ENCODE measurements around the gene SMIM9.

The SMIM9 gene

DNA sequence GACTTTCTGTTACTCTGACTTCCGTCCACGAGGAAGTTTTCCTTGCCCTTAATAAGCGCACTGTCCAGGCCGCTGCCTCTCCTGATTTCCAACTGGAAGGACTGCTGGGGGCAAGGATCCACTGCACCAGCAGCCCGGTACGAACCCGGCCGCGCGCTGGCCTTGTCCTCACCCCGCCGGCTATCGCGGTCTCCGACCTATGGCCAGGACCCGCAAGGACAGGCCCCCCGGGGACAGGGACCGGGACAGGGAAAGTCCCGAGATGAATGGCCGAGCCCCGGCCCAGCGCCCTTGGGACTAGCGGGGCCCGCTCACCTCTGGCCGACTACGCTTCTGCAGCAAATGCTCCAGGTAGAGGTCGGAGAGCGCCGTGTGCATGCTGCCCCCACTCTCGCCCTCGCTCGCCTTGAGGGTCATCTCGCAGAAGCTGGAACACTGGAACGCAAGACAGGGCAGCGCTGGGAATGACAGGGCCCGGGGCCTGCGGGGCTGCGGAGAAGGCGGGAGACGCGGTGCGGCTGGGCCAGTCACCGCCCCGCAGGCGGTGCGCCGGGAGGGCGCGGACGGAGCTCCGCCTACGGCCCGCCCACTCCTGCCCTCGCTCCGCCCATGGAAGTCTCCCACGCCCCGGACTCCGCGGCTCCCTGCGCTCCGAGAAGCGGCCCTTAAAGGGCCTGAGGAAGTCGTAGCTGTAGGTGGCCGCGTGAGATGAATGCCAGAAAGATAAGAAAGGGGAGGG lies 29.3 kb downstream of the SMIM9 start, which contains the start of gene MPP1:
Gene MPP1 (minus strand): TSS at position 529 of the 739 bp plus-strand sequence. CDS start 112 bp downstream, at position 417.
- POLR2A ChIA-PET: interaction anchor here (0.8 kb wide), 1 partner anchor 43 kb away, joined by 3 read pairs; the partner anchor contains the start of gene DKC1
- TF ChIP-seq, protein P1, sequence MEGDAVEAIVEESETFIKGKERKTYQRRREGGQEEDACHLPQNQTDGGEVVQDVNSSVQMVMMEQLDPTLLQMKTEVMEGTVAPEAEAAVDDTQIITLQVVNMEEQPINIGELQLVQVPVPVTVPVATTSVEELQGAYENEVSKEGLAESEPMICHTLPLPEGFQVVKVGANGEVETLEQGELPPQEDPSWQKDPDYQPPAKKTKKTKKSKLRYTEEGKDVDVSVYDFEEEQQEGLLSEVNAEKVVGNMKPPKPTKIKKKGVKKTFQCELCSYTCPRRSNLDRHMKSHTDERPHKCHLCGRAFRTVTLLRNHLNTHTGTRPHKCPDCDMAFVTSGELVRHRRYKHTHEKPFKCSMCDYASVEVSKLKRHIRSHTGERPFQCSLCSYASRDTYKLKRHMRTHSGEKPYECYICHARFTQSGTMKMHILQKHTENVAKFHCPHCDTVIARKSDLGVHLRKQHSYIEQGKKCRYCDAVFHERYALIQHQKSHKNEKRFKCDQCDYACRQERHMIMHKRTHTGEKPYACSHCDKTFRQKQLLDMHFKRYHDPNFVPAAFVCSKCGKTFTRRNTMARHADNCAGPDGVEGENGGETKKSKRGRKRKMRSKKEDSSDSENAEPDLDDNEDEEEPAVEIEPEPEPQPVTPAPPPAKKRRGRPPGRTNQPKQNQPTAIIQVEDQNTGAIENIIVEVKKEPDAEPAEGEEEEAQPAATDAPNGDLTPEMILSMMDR (IDR thresholded peaks at IDR 0.05; ENCODE audit: control extremely low read depth, extremely low read depth, low read depth, missing control alignments): no peak
- CTCF ChIA-PET: interaction anchor here (1.0 kb wide), 1 partner anchor 26 kb away, joined by 3 read pairs; no protein-coding TSS in a partner anchor
- DNase-seq (ENCODE audit: extremely low spot score): peak; percentile 88

DNA sequence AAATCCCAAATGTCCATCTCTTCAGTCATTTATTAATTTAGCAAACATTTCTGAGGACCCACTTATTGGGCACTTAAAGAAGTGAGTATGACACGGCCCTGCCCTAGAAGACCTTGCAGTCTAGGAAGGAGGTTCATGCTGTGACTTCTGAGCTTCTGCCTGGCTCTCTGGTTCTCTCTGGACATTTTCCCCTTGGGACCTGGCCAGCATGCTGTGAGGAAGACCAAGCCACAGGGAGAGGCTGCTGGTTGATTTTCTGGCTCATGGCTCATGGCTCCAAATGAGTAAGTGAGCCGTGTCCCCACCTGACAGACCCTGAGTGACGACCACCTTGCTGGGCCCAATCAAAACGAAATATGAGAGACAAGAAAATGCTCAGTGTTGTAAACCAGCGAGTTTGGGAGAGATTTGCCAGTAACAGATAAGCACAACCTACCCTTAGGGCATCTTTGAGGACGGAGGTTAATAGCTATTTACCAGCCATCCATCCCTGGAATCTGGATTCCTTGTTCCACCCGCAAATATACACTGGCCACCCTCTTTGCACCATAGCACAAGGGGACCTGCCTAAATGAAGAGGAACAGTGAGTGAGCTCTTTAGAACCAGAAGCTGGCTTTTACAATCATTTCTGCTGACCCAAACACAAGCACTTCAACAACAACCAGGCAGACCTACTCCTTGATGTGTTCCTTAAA lies 30.1 kb downstream of the SMIM9 start:
- TF ChIP-seq, protein P1 (IDR thresholded peaks at IDR 0.05; ENCODE audit: control extremely low read depth, extremely low read depth, low read depth, missing control alignments): no peak
- no peak for DNase-seq (ENCODE audit: extremely low spot score)
- ChIA-PET CTCF (interaction anchor here (1.0 kb wide), 1 partner anchor 26 kb away, joined by 3 read pairs; no protein-coding TSS in a partner anchor), POLR2A (no interaction called here)

DNA sequence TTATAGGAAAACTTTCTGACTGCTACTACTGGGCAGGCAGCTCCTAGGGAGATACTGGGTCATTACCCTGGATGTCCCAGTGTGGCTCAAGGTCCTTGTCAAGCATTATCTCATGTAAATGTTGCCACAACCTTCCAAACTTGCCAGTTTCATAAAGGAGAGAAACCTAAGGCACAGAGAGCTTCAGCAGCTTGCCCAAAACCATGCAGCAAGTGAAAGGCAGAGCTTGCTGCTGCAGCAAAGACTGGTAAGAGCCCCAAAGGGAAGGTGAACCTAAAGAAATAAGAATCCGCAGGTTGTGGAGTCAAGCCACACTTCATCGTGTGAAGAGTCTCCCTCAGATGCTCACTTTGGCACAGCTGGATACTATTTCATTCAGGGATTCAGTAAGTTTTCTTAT lies 31.5 kb downstream of the SMIM9 start:
- CTCF ChIA-PET: no interaction called here
- no peak for DNase-seq (ENCODE audit: extremely low spot score)
- TF ChIP-seq, protein P1 (IDR thresholded peaks at IDR 0.05; ENCODE audit: control extremely low read depth, extremely low read depth, low read depth, missing control alignments): no peak
- POLR2A ChIA-PET: no interaction called here

DNA sequence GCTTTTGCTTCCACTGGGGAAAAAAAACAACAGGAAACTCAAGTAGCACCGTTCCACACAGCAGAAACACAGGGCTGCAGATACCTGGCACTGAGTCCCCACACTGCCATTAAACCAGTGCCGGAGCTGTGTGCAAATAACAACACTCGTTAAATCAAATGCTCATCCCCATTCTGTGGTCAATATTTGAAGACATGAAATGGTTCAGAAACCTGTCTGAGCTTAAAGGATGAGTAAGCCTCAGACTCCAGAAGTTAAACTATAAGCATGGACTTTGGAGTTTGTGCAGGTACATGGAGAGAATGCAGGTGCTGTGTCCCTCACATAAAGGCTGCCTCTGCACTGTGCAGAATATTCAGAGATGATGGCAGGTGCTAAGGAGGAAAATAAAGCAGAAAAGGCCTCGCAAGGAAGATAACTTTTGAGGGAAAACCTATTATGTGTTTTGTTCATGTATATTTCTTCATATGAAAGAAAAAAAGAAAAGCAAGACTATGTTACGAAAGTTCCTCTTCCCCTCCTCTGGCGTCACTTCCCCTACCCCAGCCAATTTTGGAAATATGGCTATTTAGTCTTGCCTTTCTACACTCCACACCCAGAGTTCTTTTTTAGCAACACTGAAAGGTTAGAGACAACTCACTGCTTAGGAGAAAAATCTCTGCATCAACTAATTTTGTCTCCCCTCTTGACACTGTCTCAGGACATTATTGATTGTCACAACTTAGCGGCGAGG lies 33.8 kb downstream of the SMIM9 start:
- TF ChIP-seq, protein P1 (IDR thresholded peaks at IDR 0.05; ENCODE audit: control extremely low read depth, extremely low read depth, low read depth, missing control alignments): no peak
- ChIA-PET CTCF (no interaction called here), POLR2A (no interaction called here)
- no peak for DNase-seq (ENCODE audit: extremely low spot score)

DNA sequence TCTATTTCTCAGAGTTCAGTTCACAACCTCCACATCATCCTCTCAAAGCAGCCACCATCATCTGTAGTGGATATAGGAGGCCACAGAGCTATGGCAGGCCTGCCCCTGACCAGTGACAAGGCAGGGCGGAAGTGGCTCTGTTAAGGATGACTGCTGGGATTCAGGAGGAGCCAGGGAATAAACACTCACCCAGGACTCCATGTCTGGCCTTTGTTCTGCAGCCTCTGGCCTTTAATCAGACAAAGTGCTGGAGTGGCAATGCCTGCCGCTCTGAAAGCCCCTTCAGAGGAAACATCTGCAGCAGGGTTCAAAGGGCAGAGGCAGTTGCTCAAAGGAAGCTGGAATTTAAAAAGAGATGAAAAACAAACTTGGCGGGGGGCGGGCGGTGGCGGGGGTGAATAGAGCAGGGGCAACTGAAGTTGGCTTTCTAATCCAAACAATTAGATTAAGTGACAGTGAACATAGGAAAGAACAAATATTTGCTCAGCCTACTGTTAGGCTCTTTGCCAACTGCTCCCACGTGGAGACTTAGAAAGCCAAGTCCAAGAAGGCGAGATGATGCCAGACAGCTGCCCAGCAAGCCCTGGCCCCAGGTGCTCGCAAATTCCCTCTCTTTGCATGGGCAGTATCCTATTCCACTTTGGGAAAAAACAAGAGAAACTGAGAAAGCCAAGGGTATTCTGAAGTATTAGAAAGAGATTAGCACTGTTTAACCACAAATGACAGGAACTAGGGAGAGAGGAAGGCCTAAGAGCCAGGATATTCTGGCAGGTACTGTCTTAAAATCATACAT lies 34.7 kb downstream of the SMIM9 start:
- CTCF ChIA-PET: no interaction called here
- no peak for DNase-seq (ENCODE audit: extremely low spot score)
- POLR2A ChIA-PET: no interaction called here
- TF ChIP-seq, protein P1 (IDR thresholded peaks at IDR 0.05; ENCODE audit: control extremely low read depth, extremely low read depth, low read depth, missing control alignments): no peak

Measured in GM10248 (cell line).